OCI-LY7 (cell line): ENCODE data around the gene ABCA5. TPM values are rescaled to one million over a fixed set of nuclear protein-coding genes. Genes with fewer than 3 reads are reported as not detected.

Source experiments
- BruUV-seq: library from RNA; stranded (reverse); fragments of 400-500 nt; replicated peaks from 2 replicates; lab custom pipeline; 2021; lab: Mats Ljungman, UMichigan
- CTCF ChIA-PET: fragments of 300-600 bp; sonication (Branson Sonifier 250); formaldehyde crosslinking; loops from one replicate; lab custom pipeline; 2022; ENCODE audit warnings: antibody characterized with exemption; ENCODE audit not compliant: unreplicated experiment; lab: Charles Lee
- POLR2A ChIA-PET: fragments of 300-600 bp; sonication (Branson Sonifier 250); formaldehyde crosslinking; loops from one replicate; lab custom pipeline; 2022; ENCODE audit warnings: antibody characterized with exemption; lab: Charles Lee
- DNase-seq: peaks from one replicate; pipeline ENCODE4 v3.0.0-alpha.2; 2015; ENCODE audit warnings: low spot score
- H2AFZ ChIP-seq: fragments of 200-600 bp; sonication (generic), shearing (Covaris generic); 2 replicates; pipeline ENCODE4 v1.6.1; 2014; ENCODE audit warnings: mild to moderate bottlenecking, antibody characterized with exemption, low read length, moderate library complexity
- H3K27ac ChIP-seq: fragments of 200-600 bp; sonication (generic); 2 replicates; pipeline ENCODE4 v1.5.1; 2014; ENCODE audit warnings: mixed run types, low read depth, mild to moderate bottlenecking, moderate library complexity, low read length, inconsistent platforms; ENCODE audit not compliant: poor library complexity, severe bottlenecking
- H3K36me3 ChIP-seq: fragments of 200-600 bp; sonication (generic); 2 replicates; pipeline ENCODE4 v1.6.1; 2014; ENCODE audit warnings: mild to moderate bottlenecking, antibody characterized with exemption, low read length, moderate library complexity, mixed read lengths; ENCODE audit not compliant: insufficient read depth
- H3K4me1 ChIP-seq: fragments of 200-600 bp; sonication (generic); 2 replicates; pipeline ENCODE4 v1.5.1; 2014; ENCODE audit warnings: mild to moderate bottlenecking, low read length; ENCODE audit not compliant: insufficient read depth, poor library complexity, severe bottlenecking
- H3K4me2 ChIP-seq: fragments of 200-600 bp; sonication (generic); 2 replicates; pipeline ENCODE4 v1.6.1; 2014; ENCODE audit warnings: mild to moderate bottlenecking, low read length
- H3K4me3 ChIP-seq: fragments of 200-600 bp; sonication (generic); 2 replicates; pipeline ENCODE4 v1.5.1; 2014; ENCODE audit warnings: mild to moderate bottlenecking, low read depth, low read length; ENCODE audit not compliant: poor library complexity, severe bottlenecking
- H3K79me2 ChIP-seq: fragments of 200-600 bp; sonication (generic); 2 replicates; pipeline ENCODE4 v1.6.1; 2016; ENCODE audit warnings: low read depth, mild to moderate bottlenecking, low read length, moderate library complexity, mixed read lengths; ENCODE audit not compliant: insufficient read depth
- H3K9me2 ChIP-seq: fragments of 200-600 bp; sonication (generic); 2 replicates; pipeline ENCODE4 v1.6.1; 2016; ENCODE audit warnings: mild to moderate bottlenecking, low read length, mixed read lengths; ENCODE audit not compliant: insufficient read depth
- H3K9me3 ChIP-seq: fragments of 200-600 bp; sonication (generic); 2 replicates; pipeline ENCODE4 v1.6.1; 2014; ENCODE audit warnings: mild to moderate bottlenecking, mixed run types, low read length, mixed read lengths
- H4K20me1 ChIP-seq: fragments of 200-600 bp; sonication (generic); 2 replicates; pipeline ENCODE4 v1.6.1; 2014; ENCODE audit warnings: mild to moderate bottlenecking, antibody characterized with exemption, low read length, moderate library complexity, mixed read lengths; ENCODE audit not compliant: insufficient read depth
- CTCF ChIP-seq: fragments of 200-600 bp; sonication (generic); conservative IDR thresholded peaks from 2 replicates; pipeline ENCODE4 v1.5.1; 2014; ENCODE audit warnings: mild to moderate bottlenecking, antibody characterized with exemption, low read length, moderate library complexity, mixed read lengths
- EZH2phosphoT487 ChIP-seq: fragments of 200-600 bp; sonication (generic); IDR thresholded peaks from 2 replicates; pipeline ENCODE4 v1.6.1; 2018; ENCODE audit warnings: low read depth, borderline replicate concordance, mild to moderate bottlenecking, mixed run types, antibody characterized with exemption, low read length, moderate library complexity, mixed read lengths
- intact Hi-C: fragments of 100-400 bp; cut with micrococcal nuclease; formaldehyde crosslinking; loops from one replicate; pipeline ENCODE4 v1.10.0; 2022; ENCODE audit not compliant: unreplicated experiment
- total RNA-seq, 2 experiments: library from RNA; depleted of rRNA in 1 of 2; stranded (reverse); fragments of >200 nt in 1 of 2; shearing (Covaris generic) in 1 of 2; gene quantifications; 2 replicates each; pipeline ENCODE4 v1.2.3, GENCODE V29; 2014 to 2022

Gene ABCA5
- total RNA-seq, 2 experiments from 2014 or later = 14.7 to 25.3 TPM

- ChIA-PET CTCF (no interaction called here), POLR2A (interaction anchor here (1.5 to 1.7 kb wide), 2 partner anchors 8 to 16 kb away, joined by 4 to 10 read pairs; no protein-coding TSS in a partner anchor)
- Histone ChIP-seq H2AFZ (no peak overlapping the region), H3K79me2 (no peaks in the 10 kb centered on the region), H3K4me2 (no peak overlapping the region), H3K4me1 (no peaks in the 10 kb centered on the region), H3K27ac (no peak overlapping the region), H3K9me3 (no peaks in the 10 kb centered on the region), H4K20me1 (no peaks in the 10 kb centered on the region), H3K36me3 (no peaks in the 10 kb centered on the region), H3K4me3 (no peak overlapping the region), H3K9me2 (no peaks in the 10 kb centered on the region)
- intact Hi-C loops = no loop called here
- TF ChIP-seq CTCF (no peak), EZH2phosphoT487 (no peak)
- DNase-seq = no peak
- no TSS peak for BruUV-seq
Measured at GRCh38 chr17:69254187-69254586, 72.7 kb downstream of the ABCA5 start.

- Histone ChIP-seq H2AFZ (no peak overlapping the region), H3K36me3 (no peaks in the 10 kb centered on the region), H3K4me3 (no peak overlapping the region), H3K9me2 (no peaks in the 10 kb centered on the region), H3K27ac (no peak overlapping the region), H4K20me1 (no peaks in the 10 kb centered on the region), H3K9me3 (no peaks in the 10 kb centered on the region), H3K4me1 (no peaks in the 10 kb centered on the region), H3K4me2 (no peak overlapping the region), H3K79me2 (no peaks in the 10 kb centered on the region)
- DNase-seq = no peak
- TF ChIP-seq CTCF (no peak), EZH2phosphoT487 (no peak)
- intact Hi-C loops = no loop called here
- ChIA-PET CTCF (no interaction called here), POLR2A (interaction anchor here (1.0 kb wide), 1 partner anchor 57 kb away, joined by 3 read pairs; no protein-coding TSS in a partner anchor)
- no TSS peak for BruUV-seq
Measured at GRCh38 chr17:69250641-69251040, 76.3 kb downstream of the ABCA5 start.

GRCh38 chr17:69246726-69247375 is 80.1 kb downstream of the ABCA5 start:
- intact Hi-C loops = loop anchor here (1.0 kb wide), 1 partner anchor 473 kb away; no protein-coding TSS in a partner anchor
- no peaks in the 10 kb centered on the region for H3K79me2 ChIP-seq
- ChIA-PET CTCF (no interaction called here), POLR2A (interaction anchor here (0.7 to 2.3 kb wide), 2 partner anchors 7 to 277 kb away, joined by 3 to 10 read pairs; no protein-coding TSS in a partner anchor)
- H3K9me2 ChIP-seq = no peaks in the 10 kb centered on the region
- H3K27ac ChIP-seq = no peak overlapping the region
- no TSS peak for BruUV-seq
- H3K9me3 ChIP-seq = no peaks in the 10 kb centered on the region
- no peak overlapping the region for H2AFZ ChIP-seq
- TF ChIP-seq CTCF = peak; percentile 99
- no peak for TF ChIP-seq EZH2phosphoT487
- no peak overlapping the region for H3K4me2 ChIP-seq
- no peaks in the 10 kb centered on the region for H4K20me1 ChIP-seq
- no peaks in the 10 kb centered on the region for H3K36me3 ChIP-seq
- no peaks in the 10 kb centered on the region for H3K4me1 ChIP-seq
- no peak overlapping the region for H3K4me3 ChIP-seq
- DNase-seq = peak; percentile 73
